ENCODE data around the gene MAP3K7. TPM values are rescaled to one million over a fixed set of nuclear protein-coding genes. Genes with fewer than 3 reads are reported as not detected.

MAP3K7 gene
- total and polyA plus RNA-seq, 4 donors: 5.5 to 17.2 (median 11.5) TPM

DNA sequence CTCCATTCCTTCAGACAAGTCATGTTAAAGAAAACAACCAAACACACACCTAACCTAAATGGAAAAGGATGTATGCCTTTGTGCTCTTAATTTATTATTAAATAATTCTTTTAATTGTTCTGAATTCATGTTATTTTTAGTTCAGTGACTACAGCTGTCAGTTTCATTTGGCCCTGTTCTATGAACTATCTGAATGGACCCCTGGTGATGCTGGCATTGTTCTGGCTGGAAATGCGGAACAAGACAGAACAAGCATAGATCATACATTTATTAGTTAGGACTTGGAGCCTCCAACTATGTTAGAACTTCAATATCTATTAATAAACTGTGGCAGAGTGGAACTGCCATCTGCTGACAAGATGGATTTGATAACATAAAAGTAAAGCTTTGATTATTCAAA is 5.7 kb downstream of the MAP3K7 start:
- TF ChIP-seq YY1 (IDR thresholded peaks at IDR 0.05): no peak
- TF ChIP-seq GABPA (IDR thresholded peaks at IDR 0.05 in 1 of 2, conservative IDR thresholded peaks at IDR 0.05 in 1 of 2): no peak
- TF ChIP-seq TAF1 (conservative IDR thresholded peaks at IDR 0.05): no peak
- TF ChIP-seq JUND (IDR thresholded peaks at IDR 0.05): no peak
- no peak for TF ChIP-seq HNF4G (IDR thresholded peaks at IDR 0.05)
- TF ChIP-seq SP1 (IDR thresholded peaks at IDR 0.05): no peak
- TF ChIP-seq, protein P1, sequence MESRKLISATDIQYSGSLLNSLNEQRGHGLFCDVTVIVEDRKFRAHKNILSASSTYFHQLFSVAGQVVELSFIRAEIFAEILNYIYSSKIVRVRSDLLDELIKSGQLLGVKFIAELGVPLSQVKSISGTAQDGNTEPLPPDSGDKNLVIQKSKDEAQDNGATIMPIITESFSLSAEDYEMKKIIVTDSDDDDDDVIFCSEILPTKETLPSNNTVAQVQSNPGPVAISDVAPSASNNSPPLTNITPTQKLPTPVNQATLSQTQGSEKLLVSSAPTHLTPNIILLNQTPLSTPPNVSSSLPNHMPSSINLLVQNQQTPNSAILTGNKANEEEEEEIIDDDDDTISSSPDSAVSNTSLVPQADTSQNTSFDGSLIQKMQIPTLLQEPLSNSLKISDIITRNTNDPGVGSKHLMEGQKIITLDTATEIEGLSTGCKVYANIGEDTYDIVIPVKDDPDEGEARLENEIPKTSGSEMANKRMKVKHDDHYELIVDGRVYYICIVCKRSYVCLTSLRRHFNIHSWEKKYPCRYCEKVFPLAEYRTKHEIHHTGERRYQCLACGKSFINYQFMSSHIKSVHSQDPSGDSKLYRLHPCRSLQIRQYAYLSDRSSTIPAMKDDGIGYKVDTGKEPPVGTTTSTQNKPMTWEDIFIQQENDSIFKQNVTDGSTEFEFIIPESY (IDR thresholded peaks at IDR 0.05): no peak
- TF ChIP-seq, protein P2, sequence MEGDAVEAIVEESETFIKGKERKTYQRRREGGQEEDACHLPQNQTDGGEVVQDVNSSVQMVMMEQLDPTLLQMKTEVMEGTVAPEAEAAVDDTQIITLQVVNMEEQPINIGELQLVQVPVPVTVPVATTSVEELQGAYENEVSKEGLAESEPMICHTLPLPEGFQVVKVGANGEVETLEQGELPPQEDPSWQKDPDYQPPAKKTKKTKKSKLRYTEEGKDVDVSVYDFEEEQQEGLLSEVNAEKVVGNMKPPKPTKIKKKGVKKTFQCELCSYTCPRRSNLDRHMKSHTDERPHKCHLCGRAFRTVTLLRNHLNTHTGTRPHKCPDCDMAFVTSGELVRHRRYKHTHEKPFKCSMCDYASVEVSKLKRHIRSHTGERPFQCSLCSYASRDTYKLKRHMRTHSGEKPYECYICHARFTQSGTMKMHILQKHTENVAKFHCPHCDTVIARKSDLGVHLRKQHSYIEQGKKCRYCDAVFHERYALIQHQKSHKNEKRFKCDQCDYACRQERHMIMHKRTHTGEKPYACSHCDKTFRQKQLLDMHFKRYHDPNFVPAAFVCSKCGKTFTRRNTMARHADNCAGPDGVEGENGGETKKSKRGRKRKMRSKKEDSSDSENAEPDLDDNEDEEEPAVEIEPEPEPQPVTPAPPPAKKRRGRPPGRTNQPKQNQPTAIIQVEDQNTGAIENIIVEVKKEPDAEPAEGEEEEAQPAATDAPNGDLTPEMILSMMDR (IDR thresholded peaks at IDR 0.05; ENCODE audit: low read depth, low read length, missing input control): no peak
- no peak for TF ChIP-seq NR2F2 (IDR thresholded peaks at IDR 0.05)
- TF ChIP-seq RAD21 (IDR thresholded peaks at IDR 0.05): no peak
- H3K36me3 ChIP-seq (ENCODE audit: control insufficient read depth in 4 of 4, insufficient read depth in 3 of 4, low read depth in 1 of 4, low read length in 3 of 4): no peaks in the 10 kb centered on the region
- no peaks in the 10 kb centered on the region for H3K27me3 ChIP-seq (ENCODE audit: control insufficient read depth in 4 of 4, insufficient read depth in 4 of 4, low read length in 3 of 4)
- 98% methylated on average over 1 of the region's 1 CpG for WGBS
- peaks cover 4 to 21% (median 16%) of the 10 kb centered on the region in 4 donors for H3K4me1 ChIP-seq (ENCODE audit: control insufficient read depth in 4 of 4, insufficient read depth in 4 of 4, low read length in 3 of 4)
- H3K4me3 ChIP-seq (ENCODE audit: low read depth in 1 of 3, low read length in 3 of 3): no peak overlapping the region
- no peak for DNase-seq (ENCODE audit: low spot score)
- no peak overlapping the region for H3K9ac ChIP-seq (ENCODE audit: low read depth in 1 of 2, low read length in 2 of 2)
- no peak overlapping the region for H3K27ac ChIP-seq (ENCODE audit: low read depth in 1 of 2, low read length in 2 of 2)
- no peaks in the 10 kb centered on the region for H3K9me3 ChIP-seq (ENCODE audit: control insufficient read depth in 4 of 4, low read length in 3 of 4)

DNA sequence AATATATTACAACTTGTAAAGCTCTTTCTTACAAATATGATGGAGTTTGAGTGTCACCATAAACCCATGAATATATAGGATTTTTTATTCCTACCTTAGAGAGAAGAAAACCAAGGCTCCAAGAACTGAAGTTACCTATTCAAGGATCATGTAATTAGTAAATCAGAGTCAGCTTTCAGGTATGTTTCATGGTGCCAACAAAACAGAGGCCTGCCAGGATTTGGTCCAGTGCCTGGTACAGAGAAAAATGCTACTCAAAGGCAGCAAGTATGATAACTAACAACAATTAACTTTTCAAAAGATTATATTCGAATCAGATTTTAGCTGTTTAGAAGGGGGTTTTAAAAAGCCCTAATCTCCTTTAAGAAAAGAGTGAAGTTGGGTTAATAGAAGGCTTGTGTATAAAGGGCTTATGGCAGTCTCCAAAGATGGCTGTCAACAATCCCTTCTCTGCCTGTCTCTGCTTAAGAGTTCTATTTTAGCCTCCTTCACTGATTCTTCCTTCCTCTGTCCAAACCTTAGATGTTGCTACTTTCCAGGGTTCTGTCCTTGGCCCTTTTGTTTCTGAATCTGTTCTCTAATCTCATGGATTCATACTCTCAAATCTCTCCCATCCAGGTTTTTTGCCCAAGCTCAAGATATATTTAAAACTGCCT is 7.8 kb downstream of the MAP3K7 start:
- DNase-seq (ENCODE audit: low spot score): no peak
- Histone ChIP-seq H3K9me3 (ENCODE audit: control insufficient read depth in 4 of 4, low read length in 3 of 4) (no peaks in the 10 kb centered on the region), H3K4me3 (ENCODE audit: low read depth in 1 of 3, low read length in 3 of 3) (no peak overlapping the region), H3K27me3 (ENCODE audit: control insufficient read depth in 4 of 4, insufficient read depth in 4 of 4, low read length in 3 of 4) (no peaks in the 10 kb centered on the region), H3K9ac (ENCODE audit: low read depth in 1 of 2, low read length in 2 of 2) (no peak overlapping the region), H3K4me1 (ENCODE audit: control insufficient read depth in 4 of 4, insufficient read depth in 4 of 4, low read length in 3 of 4) (peaks cover 0 to 3% (median 1%) of the 10 kb centered on the region in 4 donors), H3K27ac (ENCODE audit: low read depth in 1 of 2, low read length in 2 of 2) (no peak overlapping the region), H3K36me3 (ENCODE audit: control insufficient read depth in 4 of 4, insufficient read depth in 3 of 4, low read depth in 1 of 4, low read length in 3 of 4) (no peaks in the 10 kb centered on the region)
- no peak for TF ChIP-seq HNF4G (IDR thresholded peaks at IDR 0.05)
- no peak for TF ChIP-seq SP1 (IDR thresholded peaks at IDR 0.05)
- TF ChIP-seq FOXA2 (IDR thresholded peaks at IDR 0.05): no peak
- no peak for TF ChIP-seq RAD21 (IDR thresholded peaks at IDR 0.05)
- 100% methylated on average over 1 of the region's 1 CpG for WGBS

DNA sequence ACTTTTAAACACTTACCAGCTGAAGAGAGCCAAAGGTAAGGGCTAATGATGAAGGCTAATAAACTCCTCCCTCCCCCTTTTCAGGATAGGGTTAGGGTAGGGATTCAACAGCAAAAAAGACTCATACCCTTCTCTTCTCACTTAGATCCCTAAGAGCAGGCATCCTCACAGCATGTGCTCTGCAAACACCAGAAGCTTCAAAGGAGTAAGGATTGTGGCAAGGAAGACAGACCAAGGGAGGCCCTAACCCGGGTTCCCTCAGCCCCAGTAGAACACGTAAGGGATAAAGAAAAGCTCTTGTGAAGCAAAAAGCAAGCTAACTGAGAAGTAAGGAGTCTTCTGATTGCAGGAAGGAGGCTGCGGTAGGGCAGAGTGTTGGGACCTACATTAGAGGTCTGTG is 11.6 kb downstream of the MAP3K7 start:
- H3K4me3 ChIP-seq (ENCODE audit: low read depth in 1 of 3, low read length in 3 of 3): no peak overlapping the region
- 86% methylated on average over 3 of the region's 3 CpGs for WGBS
- TF ChIP-seq RAD21 (IDR thresholded peaks at IDR 0.05): no peak
- TF ChIP-seq FOXA2 (IDR thresholded peaks at IDR 0.05): no peak
- TF ChIP-seq, protein P2 (IDR thresholded peaks at IDR 0.05; ENCODE audit: low read depth, low read length, missing input control): no peak
- no peak for TF ChIP-seq HNF4A (conservative IDR thresholded peaks at IDR 0.05)
- TF ChIP-seq, protein P3, sequence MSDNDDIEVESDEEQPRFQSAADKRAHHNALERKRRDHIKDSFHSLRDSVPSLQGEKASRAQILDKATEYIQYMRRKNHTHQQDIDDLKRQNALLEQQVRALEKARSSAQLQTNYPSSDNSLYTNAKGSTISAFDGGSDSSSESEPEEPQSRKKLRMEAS (IDR thresholded peaks at IDR 0.05): no peak
- no peak for TF ChIP-seq GABPA (IDR thresholded peaks at IDR 0.05 in 1 of 2, conservative IDR thresholded peaks at IDR 0.05 in 1 of 2)
- no peak for TF ChIP-seq TAF1 (conservative IDR thresholded peaks at IDR 0.05)
- no peak for TF ChIP-seq JUND (IDR thresholded peaks at IDR 0.05)
- TF ChIP-seq, protein P4, sequence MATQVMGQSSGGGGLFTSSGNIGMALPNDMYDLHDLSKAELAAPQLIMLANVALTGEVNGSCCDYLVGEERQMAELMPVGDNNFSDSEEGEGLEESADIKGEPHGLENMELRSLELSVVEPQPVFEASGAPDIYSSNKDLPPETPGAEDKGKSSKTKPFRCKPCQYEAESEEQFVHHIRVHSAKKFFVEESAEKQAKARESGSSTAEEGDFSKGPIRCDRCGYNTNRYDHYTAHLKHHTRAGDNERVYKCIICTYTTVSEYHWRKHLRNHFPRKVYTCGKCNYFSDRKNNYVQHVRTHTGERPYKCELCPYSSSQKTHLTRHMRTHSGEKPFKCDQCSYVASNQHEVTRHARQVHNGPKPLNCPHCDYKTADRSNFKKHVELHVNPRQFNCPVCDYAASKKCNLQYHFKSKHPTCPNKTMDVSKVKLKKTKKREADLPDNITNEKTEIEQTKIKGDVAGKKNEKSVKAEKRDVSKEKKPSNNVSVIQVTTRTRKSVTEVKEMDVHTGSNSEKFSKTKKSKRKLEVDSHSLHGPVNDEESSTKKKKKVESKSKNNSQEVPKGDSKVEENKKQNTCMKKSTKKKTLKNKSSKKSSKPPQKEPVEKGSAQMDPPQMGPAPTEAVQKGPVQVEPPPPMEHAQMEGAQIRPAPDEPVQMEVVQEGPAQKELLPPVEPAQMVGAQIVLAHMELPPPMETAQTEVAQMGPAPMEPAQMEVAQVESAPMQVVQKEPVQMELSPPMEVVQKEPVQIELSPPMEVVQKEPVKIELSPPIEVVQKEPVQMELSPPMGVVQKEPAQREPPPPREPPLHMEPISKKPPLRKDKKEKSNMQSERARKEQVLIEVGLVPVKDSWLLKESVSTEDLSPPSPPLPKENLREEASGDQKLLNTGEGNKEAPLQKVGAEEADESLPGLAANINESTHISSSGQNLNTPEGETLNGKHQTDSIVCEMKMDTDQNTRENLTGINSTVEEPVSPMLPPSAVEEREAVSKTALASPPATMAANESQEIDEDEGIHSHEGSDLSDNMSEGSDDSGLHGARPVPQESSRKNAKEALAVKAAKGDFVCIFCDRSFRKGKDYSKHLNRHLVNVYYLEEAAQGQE (IDR thresholded peaks at IDR 0.05): no peak
- no peak for TF ChIP-seq SP1 (IDR thresholded peaks at IDR 0.05)
- TF ChIP-seq RXRA (IDR thresholded peaks at IDR 0.05): no peak
- peaks cover 0 to 1% (median 0%) of the 10 kb centered on the region in 4 donors for H3K36me3 ChIP-seq (ENCODE audit: control insufficient read depth in 4 of 4, insufficient read depth in 3 of 4, low read depth in 1 of 4, low read length in 3 of 4)
- H3K9ac ChIP-seq (ENCODE audit: low read depth in 1 of 2, low read length in 2 of 2): no peak overlapping the region
- H3K4me1 ChIP-seq (ENCODE audit: control insufficient read depth in 4 of 4, insufficient read depth in 4 of 4, low read length in 3 of 4): no peaks in the 10 kb centered on the region
- no peak overlapping the region for H3K27ac ChIP-seq (ENCODE audit: low read depth in 1 of 2, low read length in 2 of 2)
- no peaks in the 10 kb centered on the region for H3K9me3 ChIP-seq (ENCODE audit: control insufficient read depth in 4 of 4, low read length in 3 of 4)
- no peak for DNase-seq (ENCODE audit: low spot score)
- H3K27me3 ChIP-seq (ENCODE audit: control insufficient read depth in 4 of 4, insufficient read depth in 4 of 4, low read length in 3 of 4): no peaks in the 10 kb centered on the region

All from liver (tissue), 9 donors.